Prostate gland (tissue), 2 donors: ENCODE measurements around the gene CPED1. TPM values are rescaled to one million over a fixed set of nuclear protein-coding genes. Genes with fewer than 3 reads are reported as not detected.

Experiments
- DNase-seq: peaks from one replicate; pipeline ENCODE4 v3.0.0-alpha.2; 2019; ENCODE audit warnings: low spot score
- H3K27ac ChIP-seq, 2 donors: fragments of 200-600 bp; sonication (generic); 2 replicates each; pipeline ENCODE4 v1.5.1; 2017 to 2019
- H3K27me3 ChIP-seq: fragments of 200-600 bp; sonication (generic); replicated peaks from 2 replicates; pipeline ENCODE4 v1.5.1; 2019; ENCODE audit not compliant: insufficient read depth
- H3K36me3 ChIP-seq, 2 donors: fragments of 200-600 bp; sonication (generic); 1 replicate in 1 of 2; 2 replicates in 1 of 2; pipeline versions ENCODE4 v1.5.1 to v1.8.1; 2017 to 2019
- H3K4me1 ChIP-seq: fragments of 200-600 bp; sonication (generic); replicated peaks from 2 replicates; pipeline ENCODE4 v1.5.1; 2019
- H3K4me3 ChIP-seq, 2 donors: fragments of 200-600 bp; sonication (generic); 2 replicates each; pipeline ENCODE4 v1.5.1; 2017 to 2019
- H3K9me3 ChIP-seq: fragments of 200-600 bp; sonication (generic); 2 replicates; pipeline ENCODE4 v1.5.1; 2017
- CTCF ChIP-seq, 4 experiments: fragments of 200-600 bp in 2 of 4; fragments of 450-650 bp in 2 of 4; sonication (generic) in 2 of 4; IDR thresholded peaks; 1 replicate in 3 of 4; 2 replicates in 1 of 4; pipeline ENCODE4 v1.5.1; 2016 to 2019; ENCODE audit warnings: antibody characterized with exemption in 4 of 4, mild to moderate bottlenecking in 2 of 4, moderate library complexity in 2 of 4
- POLR2A ChIP-seq: fragments of 450-650 bp; IDR thresholded peaks from one replicate; pipeline ENCODE4 v1.6.1; 2016; ENCODE audit warnings: antibody characterized with exemption, mild to moderate bottlenecking
- POLR2AphosphoS5 ChIP-seq: sonication (generic); formaldehyde crosslinking; IDR thresholded peaks from one replicate; pipeline ENCODE4 v1.6.1; 2017; ENCODE audit warnings: antibody characterized with exemption
- WGBS: methylation state at CpG from one replicate; pipeline ENCODE4 v1.1.5; 2018; 5-methylcytosine and 5-hydroxymethylcytosine counted together
- intact Hi-C: fragments of 100-400 bp; cut with DNase I; formaldehyde crosslinking; loops from one replicate; pipeline ENCODE4 v1.14.2; 2022
- total RNA-seq, 2 donors: library from RNA; depleted of rRNA; stranded (reverse); fragments of >200 nt; gene quantifications; one replicate each; pipeline ENCODE4 v1.1.0, GENCODE V29; 2016

CPED1 gene
- total RNA-seq, 2 donors from 2014 or later: 10.7 to 23.3 TPM

- intact Hi-C loops: no loop called here
- Histone ChIP-seq H3K36me3 (no peaks in the 10 kb centered on the region), H3K4me1 (no peaks in the 10 kb centered on the region), H3K27ac (peak overlapping the region; percentile 74 to 80), H3K4me3 (peak overlapping the region; percentile 20 to 25), H3K9me3 (no peaks in the 10 kb centered on the region), H3K27me3 (no peaks in the 10 kb centered on the region)
- no peak for TF ChIP-seq POLR2A
- TF ChIP-seq CTCF (IDR thresholded peaks at IDR 0.05): no peak
- TF ChIP-seq POLR2AphosphoS5: peak; percentile 66
- WGBS: 42% methylated on average over 15 of the region's 15 CpGs
- DNase-seq: no peak
Observed at GRCh38 chr7:120989257-120990220, 1.0 kb downstream of the CPED1 start.

DNA sequence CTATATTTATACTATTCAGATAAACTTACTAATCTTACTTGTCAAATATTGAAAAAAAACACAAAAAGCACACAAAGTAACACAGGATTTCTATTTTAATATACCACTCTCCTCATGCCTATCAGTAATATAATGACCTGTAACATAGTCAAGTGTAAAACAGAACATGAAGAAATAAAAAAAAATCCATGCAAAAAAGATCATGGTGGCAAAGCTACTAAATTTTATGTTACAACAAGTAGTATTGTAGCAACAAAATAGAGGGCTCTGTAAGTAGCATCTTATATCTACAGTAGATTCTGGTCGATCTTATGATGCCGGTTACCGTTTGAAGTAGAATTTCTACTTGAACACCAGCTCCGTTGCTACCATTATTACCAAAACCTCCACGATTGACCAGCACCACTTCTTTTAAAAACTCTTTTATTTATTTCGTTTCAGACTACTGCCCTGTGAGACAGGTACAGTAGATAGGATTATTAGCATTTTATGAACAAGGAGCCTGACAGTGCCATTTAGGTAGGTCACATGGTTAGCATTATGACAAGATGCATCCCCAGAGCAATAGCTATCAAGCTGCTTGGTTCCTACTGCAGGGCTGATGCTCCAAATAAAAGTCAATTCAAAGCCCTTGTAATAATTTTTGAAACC lies 2.1 kb downstream of the CPED1 start:
- no peaks in the 10 kb centered on the region for H3K4me1 ChIP-seq
- DNase-seq: no peak
- no peaks in the 10 kb centered on the region for H3K9me3 ChIP-seq
- H3K36me3 ChIP-seq: no peaks in the 10 kb centered on the region
- peak overlapping the region; percentile 74 to 80 for H3K27ac ChIP-seq
- intact Hi-C loops: no loop called here
- 78% methylated on average over 6 of the region's 6 CpGs for WGBS
- H3K27me3 ChIP-seq: no peaks in the 10 kb centered on the region
- TF ChIP-seq POLR2A (no peak), CTCF (IDR thresholded peaks at IDR 0.05) (no peak), POLR2AphosphoS5 (no peak)
- peak overlapping the region; percentile 9 to 25 for H3K4me3 ChIP-seq

DNA sequence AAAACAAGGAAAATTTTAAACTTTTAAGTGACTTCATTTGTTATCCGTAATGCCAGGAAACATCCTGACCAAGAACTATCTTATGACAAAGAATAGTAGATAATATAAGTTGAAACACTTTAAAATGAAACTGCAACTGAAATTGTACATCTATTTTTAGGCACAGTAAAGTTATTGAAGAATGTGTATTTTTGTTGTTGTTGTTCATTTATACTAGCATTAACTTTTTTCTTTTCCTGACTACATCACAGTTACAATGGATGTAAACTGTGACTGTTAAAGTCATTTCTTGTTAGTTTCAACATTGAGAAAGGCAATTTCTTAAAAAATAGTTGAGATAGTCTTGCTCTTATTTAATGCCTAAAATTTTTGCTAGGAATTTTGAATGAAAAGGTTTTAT lies 2.6 kb downstream of the CPED1 start:
- Histone ChIP-seq H3K27ac (peak overlapping the region; percentile 74 to 80), H3K4me1 (no peaks in the 10 kb centered on the region), H3K27me3 (no peaks in the 10 kb centered on the region), H3K36me3 (no peaks in the 10 kb centered on the region), H3K4me3 (peak overlapping the region; percentile 9 to 25), H3K9me3 (no peaks in the 10 kb centered on the region)
- intact Hi-C loops: no loop called here
- TF ChIP-seq POLR2A: no peak
- TF ChIP-seq CTCF (IDR thresholded peaks at IDR 0.05): no peak
- TF ChIP-seq POLR2AphosphoS5: no peak
- DNase-seq: no peak
- 62% methylated on average over 1 of the region's 1 CpG for WGBS

- Histone ChIP-seq H3K27me3 (no peaks in the 10 kb centered on the region), H3K36me3 (no peaks in the 10 kb centered on the region), H3K4me3 (peak overlapping the region in 1 of 2 donors; percentile 9), H3K4me1 (no peaks in the 10 kb centered on the region), H3K27ac (peak overlapping the region; percentile 74 to 80), H3K9me3 (no peaks in the 10 kb centered on the region)
- no peak for DNase-seq
- no peak for TF ChIP-seq POLR2AphosphoS5
- TF ChIP-seq CTCF (IDR thresholded peaks at IDR 0.05): no peak
- TF ChIP-seq POLR2A: no peak
- intact Hi-C loops: no loop called here
- 47% methylated on average over 2 of the region's 2 CpGs for WGBS
Observed at GRCh38 chr7:120991581-120991980, 3.1 kb downstream of the CPED1 start.
